ENCODE measurements around the gene NSD2. TPM values are rescaled to one million over a fixed set of nuclear protein-coding genes. Genes with fewer than 3 reads are reported as not detected.
"Not testable (repeated sequence)": the region's sequence is repeated elsewhere in the genome, so short reads cannot be mapped to it uniquely, and the experiment has no call there.

Gene NSD2
- total RNA-seq, 2 donors from 2014 or later, result 18.8 to 35.4 TPM

DNA sequence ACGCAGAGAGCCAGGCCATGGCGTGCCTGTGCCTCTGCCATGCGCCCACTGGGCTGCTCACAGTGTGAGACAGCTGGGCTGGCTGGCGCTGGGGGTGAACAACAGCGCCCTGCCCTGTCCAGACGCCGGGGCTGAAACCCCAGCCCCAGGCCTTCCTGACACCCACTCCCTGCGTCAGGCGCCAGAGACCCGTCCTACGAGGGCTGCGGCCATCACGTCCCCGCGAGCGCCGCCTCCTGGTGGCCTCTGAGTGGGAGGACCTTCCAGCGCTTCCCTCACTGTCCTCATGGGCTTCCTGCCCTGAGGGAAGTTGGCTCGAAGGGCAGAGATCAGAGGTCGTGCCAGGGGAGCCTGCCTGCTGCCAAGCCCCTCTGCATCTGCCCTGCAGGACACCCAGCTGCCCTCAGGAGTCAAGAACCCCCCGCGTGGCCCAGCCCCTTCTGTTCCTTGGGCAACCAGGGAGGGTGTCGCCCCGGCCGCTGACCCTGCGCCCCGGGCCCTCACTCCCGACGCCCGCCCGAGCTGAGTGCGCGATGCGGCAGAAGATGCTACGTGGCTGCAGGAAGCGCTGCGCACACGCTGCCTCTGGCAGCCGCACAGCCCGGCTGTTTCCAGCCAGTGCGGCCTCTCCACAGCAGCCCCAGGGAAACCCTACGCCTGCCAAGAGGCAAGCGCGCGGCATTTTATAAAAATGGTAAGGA lies 121.4 kb downstream of the NSD2 start:
- H3K4me3 ChIP-seq, result no peak overlapping the region
- TF ChIP-seq, protein P1, sequence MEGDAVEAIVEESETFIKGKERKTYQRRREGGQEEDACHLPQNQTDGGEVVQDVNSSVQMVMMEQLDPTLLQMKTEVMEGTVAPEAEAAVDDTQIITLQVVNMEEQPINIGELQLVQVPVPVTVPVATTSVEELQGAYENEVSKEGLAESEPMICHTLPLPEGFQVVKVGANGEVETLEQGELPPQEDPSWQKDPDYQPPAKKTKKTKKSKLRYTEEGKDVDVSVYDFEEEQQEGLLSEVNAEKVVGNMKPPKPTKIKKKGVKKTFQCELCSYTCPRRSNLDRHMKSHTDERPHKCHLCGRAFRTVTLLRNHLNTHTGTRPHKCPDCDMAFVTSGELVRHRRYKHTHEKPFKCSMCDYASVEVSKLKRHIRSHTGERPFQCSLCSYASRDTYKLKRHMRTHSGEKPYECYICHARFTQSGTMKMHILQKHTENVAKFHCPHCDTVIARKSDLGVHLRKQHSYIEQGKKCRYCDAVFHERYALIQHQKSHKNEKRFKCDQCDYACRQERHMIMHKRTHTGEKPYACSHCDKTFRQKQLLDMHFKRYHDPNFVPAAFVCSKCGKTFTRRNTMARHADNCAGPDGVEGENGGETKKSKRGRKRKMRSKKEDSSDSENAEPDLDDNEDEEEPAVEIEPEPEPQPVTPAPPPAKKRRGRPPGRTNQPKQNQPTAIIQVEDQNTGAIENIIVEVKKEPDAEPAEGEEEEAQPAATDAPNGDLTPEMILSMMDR (IDR thresholded peaks at IDR 0.05), result no peak
- H3K27ac ChIP-seq, result no peak overlapping the region
- ATAC-seq (ENCODE audit: insufficient number of reproducible peaks, low FRiP score, low read depth), result no peak
- H3K9me3 ChIP-seq, result no peaks in the 10 kb centered on the region
- H3K27me3 ChIP-seq (replicated peaks; ENCODE audit: insufficient read depth), result no peaks in the 10 kb centered on the region
- H3K36me3 ChIP-seq, result peaks cover 35% of the 10 kb centered on the region
- no peaks in the 10 kb centered on the region for H3K4me1 ChIP-seq (ENCODE audit: control insufficient read depth in 1 of 2, low read depth in 2 of 2)
- DNase-seq (ENCODE audit: low spot score), result no peak

DNA sequence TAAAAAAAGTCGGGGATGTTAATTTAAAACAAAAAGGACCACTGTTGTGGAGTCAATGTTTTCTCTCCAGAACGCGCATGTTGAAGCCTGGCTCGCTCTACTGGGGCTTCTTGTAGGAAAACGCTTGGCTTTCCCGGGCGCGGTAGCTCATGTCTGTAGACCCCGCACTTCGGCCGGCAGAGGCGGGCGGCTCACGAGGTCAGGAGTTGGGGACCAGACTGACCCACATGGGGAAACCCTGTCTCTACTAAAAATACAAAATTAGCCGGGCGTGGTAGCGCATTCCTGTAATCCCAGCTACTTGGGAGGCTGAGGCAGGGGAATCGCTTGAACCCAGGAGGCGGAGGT lies 122.0 kb downstream of the NSD2 start:
- H3K27me3 ChIP-seq (replicated peaks; ENCODE audit: insufficient read depth), result no peaks in the 10 kb centered on the region
- H3K27ac ChIP-seq, result no peak overlapping the region
- TF ChIP-seq, protein P1 (IDR thresholded peaks at IDR 0.05), result no peak
- ATAC-seq (ENCODE audit: insufficient number of reproducible peaks, low FRiP score, low read depth) (no peak), DNase-seq (ENCODE audit: low spot score) (no peak)
- peaks cover 29% of the 10 kb centered on the region for H3K36me3 ChIP-seq
- H3K9me3 ChIP-seq, result no peaks in the 10 kb centered on the region
- no peak overlapping the region for H3K4me3 ChIP-seq
- H3K4me1 ChIP-seq (ENCODE audit: control insufficient read depth in 1 of 2, low read depth in 2 of 2), result no peaks in the 10 kb centered on the region

DNA sequence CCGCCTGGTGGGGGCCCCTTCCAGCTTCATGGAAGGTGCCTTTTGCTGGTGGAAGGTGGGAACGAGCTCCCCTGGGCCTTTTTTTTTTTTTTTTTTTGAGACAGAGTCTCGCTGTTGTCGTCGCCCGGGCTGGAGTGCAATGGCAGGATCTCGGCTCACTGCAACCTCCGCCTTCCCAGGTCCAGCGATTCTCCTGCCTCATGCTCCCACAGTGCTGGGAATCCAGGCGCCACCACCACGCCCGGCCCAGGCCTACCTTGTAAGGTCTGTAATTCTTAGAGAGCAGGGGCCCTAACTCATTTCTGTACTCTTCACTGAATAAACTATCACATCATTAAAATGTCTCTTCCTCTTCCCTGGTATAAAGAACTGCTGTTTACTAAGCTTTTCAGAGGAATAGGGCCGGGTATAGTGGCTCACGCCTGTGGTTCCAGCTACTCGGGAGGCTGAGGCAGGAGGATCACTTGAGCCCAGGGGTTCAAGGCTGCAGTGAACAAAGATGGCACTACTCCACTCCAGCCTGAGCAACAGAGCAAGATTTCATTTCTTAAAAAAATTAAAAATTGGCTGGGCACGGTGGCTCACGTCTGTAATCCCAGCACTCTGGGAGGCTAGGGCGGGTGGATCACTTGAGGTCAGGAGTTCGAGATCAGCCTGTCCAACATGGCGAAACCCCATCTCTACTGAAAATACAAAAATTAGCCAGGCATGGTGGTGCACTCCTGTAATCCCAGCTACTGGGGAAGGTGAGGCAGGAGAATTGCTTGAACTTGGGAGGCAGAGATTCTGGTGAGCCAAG lies 122.7 kb downstream of the NSD2 start:
- not testable (repeated sequence) for H3K27me3 ChIP-seq (replicated peaks; ENCODE audit: insufficient read depth); H3K4me3 ChIP-seq; H3K27ac ChIP-seq; H3K9me3 ChIP-seq; ATAC-seq (ENCODE audit: insufficient number of reproducible peaks, low FRiP score, low read depth); DNase-seq (ENCODE audit: low spot score); H3K4me1 ChIP-seq (ENCODE audit: control insufficient read depth in 1 of 2, low read depth in 2 of 2)
- H3K36me3 ChIP-seq, result peaks cover 23% of the 10 kb centered on the region

DNA sequence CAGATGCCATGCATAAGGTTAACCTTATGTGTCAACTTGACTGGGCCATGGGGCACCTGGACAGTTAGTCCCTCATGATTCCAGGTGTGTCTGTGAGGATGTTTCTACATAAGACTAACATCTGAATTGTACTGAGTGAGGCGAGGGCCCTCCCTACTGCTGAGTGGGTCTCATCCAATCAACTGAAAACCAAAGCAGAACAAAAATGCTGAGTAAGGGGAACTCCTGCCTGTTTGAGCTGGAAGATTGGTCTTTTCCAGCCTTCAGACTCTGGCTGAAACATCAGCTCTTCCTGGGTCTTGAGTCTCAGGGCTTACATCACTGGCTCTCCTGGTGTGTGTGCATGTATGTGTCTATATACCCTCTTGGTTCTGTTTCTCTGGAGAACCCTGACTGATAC lies 123.7 kb downstream of the NSD2 start:
- no peaks in the 10 kb centered on the region for H3K4me1 ChIP-seq (ENCODE audit: control insufficient read depth in 1 of 2, low read depth in 2 of 2)
- H3K36me3 ChIP-seq, result peaks cover 13% of the 10 kb centered on the region
- no peaks in the 10 kb centered on the region for H3K9me3 ChIP-seq
- H3K27ac ChIP-seq, result no peak overlapping the region
- DNase-seq (ENCODE audit: low spot score), result no peak
- no peak overlapping the region for H3K4me3 ChIP-seq
- TF ChIP-seq, protein P1 (IDR thresholded peaks at IDR 0.05), result no peak
- no peak for ATAC-seq (ENCODE audit: insufficient number of reproducible peaks, low FRiP score, low read depth)
- no peaks in the 10 kb centered on the region for H3K27me3 ChIP-seq (replicated peaks; ENCODE audit: insufficient read depth)

DNA sequence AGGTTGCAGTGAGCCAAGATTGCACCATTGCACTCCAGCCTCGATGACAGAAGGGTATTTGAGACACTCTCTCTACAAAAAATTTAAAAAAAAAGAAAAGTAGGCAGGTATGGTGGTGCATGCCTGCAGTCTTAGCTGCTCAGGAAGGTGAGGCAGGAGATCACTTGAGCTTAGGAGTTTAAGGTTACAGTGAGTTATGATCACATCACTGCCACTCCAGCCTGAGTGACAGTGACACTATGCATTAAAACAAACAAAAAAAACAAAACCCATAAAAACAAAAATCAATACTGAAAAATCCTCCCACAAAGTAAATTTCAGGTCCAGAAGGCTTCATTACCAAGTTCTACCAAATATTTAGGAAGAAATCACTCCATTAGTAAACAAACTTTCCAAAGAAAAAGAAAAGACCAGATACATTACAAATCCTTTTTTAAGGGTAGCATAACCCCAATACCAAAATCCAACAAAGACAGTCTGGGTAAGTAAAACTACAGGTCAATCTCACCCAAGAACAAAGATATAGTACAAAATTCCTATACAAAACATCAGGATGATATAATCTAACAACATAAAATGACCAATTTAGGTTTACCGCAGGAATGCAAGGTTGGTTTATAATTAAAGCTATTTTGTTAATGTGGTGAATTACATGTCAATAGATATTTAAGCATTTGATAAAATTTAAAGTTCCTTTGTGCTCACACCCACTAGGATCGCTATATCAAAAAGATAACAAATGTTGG lies 125.8 kb downstream of the NSD2 start:
- H3K4me3 ChIP-seq, result no peak overlapping the region
- ATAC-seq (ENCODE audit: insufficient number of reproducible peaks, low FRiP score, low read depth) (no peak), DNase-seq (ENCODE audit: low spot score) (no peak)
- TF ChIP-seq, protein P1 (IDR thresholded peaks at IDR 0.05), result no peak
- H3K27me3 ChIP-seq (replicated peaks; ENCODE audit: insufficient read depth), result no peaks in the 10 kb centered on the region
- no peak overlapping the region for H3K27ac ChIP-seq
- no peaks in the 10 kb centered on the region for H3K9me3 ChIP-seq
- no peaks in the 10 kb centered on the region for H3K4me1 ChIP-seq (ENCODE audit: control insufficient read depth in 1 of 2, low read depth in 2 of 2)
- H3K36me3 ChIP-seq, result no peaks in the 10 kb centered on the region
